Body of pancreas (tissue), 4 donors: ENCODE measurements around the gene MRE11. TPM values are rescaled to one million over a fixed set of nuclear protein-coding genes. Genes with fewer than 3 reads are reported as not detected.

Source experiments
- ATAC-seq: fragments of 150-250 bp; one replicate; pipeline ENCODE4 v1.9.1; 2016
- DNase-seq, 4 donors: peaks; one replicate each; pipeline ENCODE4 v3.0.0-alpha.2; 2019
- H3K27ac ChIP-seq, 4 donors: fragments of 200-600 bp; sonication (generic); 1 replicate in 3 of 4; 2 replicates in 1 of 4; pipeline versions ENCODE4 v1.5.1 to v1.6.1; 2016 to 2019; ENCODE audit warnings: mild to moderate bottlenecking in 1 of 4, mixed read lengths in 1 of 4, moderate library complexity in 1 of 4
- H3K27me3 ChIP-seq, 2 donors: fragments of 200-600 bp; sonication (generic); one replicate each; pipeline ENCODE4 v1.6.0; 2016; ENCODE audit warnings: mild to moderate bottlenecking in 1 of 2
- H3K36me3 ChIP-seq, 2 donors: fragments of 200-600 bp; sonication (generic); replicated peaks in 1 of 2; 2 replicates each; pipeline ENCODE4 v1.5.1; 2016; ENCODE audit warnings: low read depth in 2 of 2; ENCODE audit not compliant: insufficient read depth in 1 of 2
- H3K4me1 ChIP-seq: fragments of 200-600 bp; sonication (generic); one replicate; pipeline ENCODE4 v1.6.0; 2016
- H3K4me3 ChIP-seq, 2 donors: fragments of 200-600 bp; sonication (generic); 1 replicate in 1 of 2; 2 replicates in 1 of 2; pipeline ENCODE4 v1.5.1; 2016 to 2019
- H3K9me3 ChIP-seq, 3 donors: fragments of 200-600 bp; sonication (generic); 1 replicate in 2 of 3; 2 replicates in 1 of 3; pipeline ENCODE4 v1.5.1; 2016
- POLR2A ChIP-seq, 3 donors: fragments of 450-650 bp; IDR thresholded peaks; one replicate each; pipeline ENCODE4 v1.6.1; 2016; ENCODE audit warnings: antibody characterized with exemption in 3 of 3, mild to moderate bottlenecking in 2 of 3
- WGBS, 2 donors: methylation state at CpG; one replicate each; pipeline ENCODE4 v1.1.5; 2017; 5-methylcytosine and 5-hydroxymethylcytosine counted together
- intact Hi-C: fragments of 100-400 bp; cut with DNase I; formaldehyde crosslinking; loops from one replicate; pipeline ENCODE4 v1.15.1; 2023
- total RNA-seq, 2 donors: library from RNA; depleted of rRNA; stranded (reverse); fragments of >200 nt; gene quantifications; one replicate each; pipeline ENCODE4 v1.1.0, GENCODE V29; 2016
- TF ChIP-seq, protein P1 (sequence below), 7 experiments: fragments of 450-650 bp in 4 of 7; fragments of 200-600 bp in 3 of 7; sonication (generic) in 3 of 7; IDR thresholded peaks; one replicate each; pipeline ENCODE4 v1.5.1; 2016 to 2019; ENCODE audit warnings: antibody characterized with exemption in 7 of 7

MRE11 gene
- total RNA-seq, 2 donors from 2014 or later = 9.2 to 18.9 TPM

DNA sequence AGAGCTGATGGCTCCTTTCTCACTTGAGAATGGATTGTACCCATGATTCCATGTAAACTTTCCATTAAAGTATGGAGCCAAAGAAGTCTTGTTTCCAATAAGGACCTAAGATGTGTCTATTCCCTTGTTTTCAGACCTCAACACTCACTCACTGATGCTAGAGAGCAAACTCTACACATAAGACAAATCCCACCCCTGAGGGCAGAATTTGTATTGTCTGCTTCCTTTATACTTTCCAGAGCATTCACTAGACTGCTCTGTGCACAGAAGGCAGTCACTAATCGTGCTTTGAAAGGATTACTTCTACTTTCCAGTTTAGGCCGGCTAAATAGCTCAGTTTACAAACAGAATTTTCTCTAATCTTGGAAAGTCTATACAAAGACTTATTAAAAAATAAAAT is 6.5 kb upstream of the MRE11 start:
- H3K9me3 ChIP-seq = no peaks in the 10 kb centered on the region
- H3K4me1 ChIP-seq = no peaks in the 10 kb centered on the region
- intact Hi-C loops = loop anchor here (10.0 kb wide), 1 partner anchor 605 kb away; no protein-coding TSS in a partner anchor
- no peak for DNase-seq
- no peaks in the 10 kb centered on the region for H3K27me3 ChIP-seq
- ATAC-seq = no peak
- H3K27ac ChIP-seq = no peak overlapping the region
- peaks cover 5 to 20% of the 10 kb centered on the region in 2 donors for H3K36me3 ChIP-seq
- no peak overlapping the region for H3K4me3 ChIP-seq
- TF ChIP-seq, protein P1, sequence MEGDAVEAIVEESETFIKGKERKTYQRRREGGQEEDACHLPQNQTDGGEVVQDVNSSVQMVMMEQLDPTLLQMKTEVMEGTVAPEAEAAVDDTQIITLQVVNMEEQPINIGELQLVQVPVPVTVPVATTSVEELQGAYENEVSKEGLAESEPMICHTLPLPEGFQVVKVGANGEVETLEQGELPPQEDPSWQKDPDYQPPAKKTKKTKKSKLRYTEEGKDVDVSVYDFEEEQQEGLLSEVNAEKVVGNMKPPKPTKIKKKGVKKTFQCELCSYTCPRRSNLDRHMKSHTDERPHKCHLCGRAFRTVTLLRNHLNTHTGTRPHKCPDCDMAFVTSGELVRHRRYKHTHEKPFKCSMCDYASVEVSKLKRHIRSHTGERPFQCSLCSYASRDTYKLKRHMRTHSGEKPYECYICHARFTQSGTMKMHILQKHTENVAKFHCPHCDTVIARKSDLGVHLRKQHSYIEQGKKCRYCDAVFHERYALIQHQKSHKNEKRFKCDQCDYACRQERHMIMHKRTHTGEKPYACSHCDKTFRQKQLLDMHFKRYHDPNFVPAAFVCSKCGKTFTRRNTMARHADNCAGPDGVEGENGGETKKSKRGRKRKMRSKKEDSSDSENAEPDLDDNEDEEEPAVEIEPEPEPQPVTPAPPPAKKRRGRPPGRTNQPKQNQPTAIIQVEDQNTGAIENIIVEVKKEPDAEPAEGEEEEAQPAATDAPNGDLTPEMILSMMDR (IDR thresholded peaks at IDR 0.05) = no peak
- no peak for TF ChIP-seq POLR2A (IDR thresholded peaks at IDR 0.05)
- WGBS, 2 donors = 87 to 92% methylated on average over 2 of the region's 2 CpGs

DNA sequence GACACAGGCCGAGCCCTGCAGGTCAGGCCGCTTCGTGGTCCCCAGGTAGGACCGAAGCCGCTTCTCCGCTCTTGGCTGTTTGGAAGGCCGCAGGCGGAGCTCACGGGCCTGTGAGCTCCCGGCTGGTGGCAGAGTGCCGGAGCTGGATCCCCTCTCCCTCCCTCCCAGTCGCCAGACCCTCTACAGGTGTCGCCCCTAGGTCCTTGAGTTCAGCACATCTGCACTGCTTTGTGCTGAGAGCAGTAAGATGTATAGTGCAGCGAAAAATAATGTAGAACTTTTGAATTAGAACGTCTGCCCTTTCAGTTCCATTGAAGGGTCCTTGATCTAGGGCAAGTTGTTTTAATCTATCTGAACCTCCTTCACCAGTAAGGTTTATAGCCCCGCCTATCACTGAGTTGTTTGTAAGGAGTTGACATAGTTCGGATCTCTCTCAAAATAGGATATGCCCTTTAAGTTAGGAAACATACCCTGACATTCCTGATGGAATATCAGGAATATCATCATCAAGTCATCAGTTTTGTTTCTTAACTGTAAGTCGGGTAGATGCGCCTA is 559 bp upstream of the MRE11 start:
- TF ChIP-seq POLR2A (IDR thresholded peaks at IDR 0.05) = peak in 1 of 3 donors; percentile 0
- TF ChIP-seq, protein P1 (IDR thresholded peaks at IDR 0.05) = no peak
- Histone ChIP-seq H3K4me1 (peaks cover 21% of the 10 kb centered on the region), H3K36me3 (peaks cover 5 to 14% of the 10 kb centered on the region in 2 donors), H3K4me3 (peak overlapping the region; percentile 58 to 81), H3K9me3 (no peaks in the 10 kb centered on the region), H3K27me3 (no peaks in the 10 kb centered on the region), H3K27ac (peak overlapping the region; percentile 12 to 85 (median 71))
- ATAC-seq = peak; percentile 62
- intact Hi-C loops = no loop called here
- no peak for DNase-seq
- 1 to 6% methylated on average over 6 to 19 of the region's 19 CpGs for WGBS, 2 donors

DNA sequence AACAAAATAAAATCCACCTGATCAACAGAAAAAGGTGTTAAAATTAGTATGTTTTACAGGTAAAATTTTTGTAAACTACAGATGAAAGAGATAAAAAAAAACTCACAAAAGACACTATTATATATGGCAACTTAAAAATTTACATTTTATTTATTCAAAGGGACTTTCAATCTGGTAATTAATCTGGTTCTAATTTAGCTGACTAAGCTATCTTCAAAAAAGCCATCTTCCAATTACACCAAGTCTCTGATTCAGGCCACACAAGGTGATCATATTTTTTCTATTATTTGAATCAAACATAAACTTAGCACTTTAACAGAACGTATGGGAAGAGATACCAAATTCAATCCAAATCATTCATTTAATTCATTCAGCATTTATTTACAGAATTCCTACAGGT is 7.6 kb downstream of the MRE11 start:
- intact Hi-C loops = no loop called here
- H3K36me3 ChIP-seq = peaks cover 4 to 16% of the 10 kb centered on the region in 2 donors
- no peak overlapping the region for H3K4me3 ChIP-seq
- no peaks in the 10 kb centered on the region for H3K9me3 ChIP-seq
- no peaks in the 10 kb centered on the region for H3K4me1 ChIP-seq
- DNase-seq (no peak), ATAC-seq (no peak)
- TF ChIP-seq, protein P1 (IDR thresholded peaks at IDR 0.05) = no peak
- no peak for TF ChIP-seq POLR2A (IDR thresholded peaks at IDR 0.05)
- no peak overlapping the region for H3K27ac ChIP-seq
- H3K27me3 ChIP-seq = no peaks in the 10 kb centered on the region
- 76 to 86% methylated on average over 1 of the region's 1 CpG for WGBS, 2 donors

DNA sequence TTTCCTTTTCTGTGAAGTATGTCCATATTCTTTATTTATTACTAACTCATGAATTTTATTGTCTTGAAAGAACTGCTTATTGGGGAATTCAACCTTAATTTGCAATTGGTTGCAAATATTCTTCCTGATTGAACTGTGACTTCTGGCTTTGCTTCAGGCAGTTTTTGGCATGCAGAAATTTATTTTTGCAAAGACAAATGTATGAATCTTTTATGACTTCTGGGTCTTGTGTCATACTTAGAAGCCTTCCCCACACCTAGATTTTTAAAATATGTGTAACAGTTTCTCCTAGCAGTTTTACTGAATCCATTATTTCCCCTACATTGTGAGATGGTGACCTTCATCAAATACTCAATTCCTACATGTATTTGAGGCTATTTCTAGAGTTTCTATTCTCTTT is 12.3 kb downstream of the MRE11 start:
- TF ChIP-seq, protein P1 (IDR thresholded peaks at IDR 0.05) = no peak
- TF ChIP-seq POLR2A (IDR thresholded peaks at IDR 0.05) = no peak
- Histone ChIP-seq H3K9me3 (no peaks in the 10 kb centered on the region), H3K4me1 (no peaks in the 10 kb centered on the region), H3K27me3 (no peaks in the 10 kb centered on the region), H3K27ac (no peak overlapping the region), H3K36me3 (peaks cover 0 to 16% of the 10 kb centered on the region in 2 donors), H3K4me3 (no peak overlapping the region)
- intact Hi-C loops = no loop called here
- ATAC-seq (no peak), DNase-seq (no peak)

DNA sequence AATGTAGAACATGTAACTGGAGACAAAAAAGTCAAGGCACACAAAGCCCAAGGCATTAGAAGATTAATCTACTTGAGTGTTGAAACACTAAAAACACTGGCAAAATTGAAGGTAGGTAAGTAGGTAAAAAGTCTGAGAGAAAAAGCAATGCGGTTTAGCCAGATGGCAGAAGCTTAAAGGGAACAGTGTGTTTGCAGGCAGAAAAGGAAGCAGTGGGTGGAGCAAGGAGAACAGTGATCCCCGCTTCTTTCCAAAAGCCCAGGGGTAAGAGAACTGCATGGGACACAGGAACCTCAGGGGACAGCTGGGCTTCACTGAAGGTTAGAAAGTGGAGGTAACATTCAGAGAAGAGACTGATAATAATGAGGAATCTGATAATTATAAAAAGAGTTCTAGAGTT is 16.0 kb downstream of the MRE11 start:
- intact Hi-C loops = no loop called here
- no peak for TF ChIP-seq POLR2A (IDR thresholded peaks at IDR 0.05)
- TF ChIP-seq, protein P1 (IDR thresholded peaks at IDR 0.05) = no peak

More for the DNA sequence above, 16.0 kb downstream of the MRE11 start:
- DNase-seq = no peak
- H3K27me3 ChIP-seq = no peaks in the 10 kb centered on the region
- H3K9me3 ChIP-seq = no peaks in the 10 kb centered on the region
- H3K4me3 ChIP-seq = no peak overlapping the region
- H3K27ac ChIP-seq = no peak overlapping the region
- H3K36me3 ChIP-seq = peaks cover 0 to 6% of the 10 kb centered on the region in 2 donors
- H3K4me1 ChIP-seq = no peaks in the 10 kb centered on the region
- no peak for ATAC-seq
- 73 to 92% methylated on average over 2 of the region's 2 CpGs for WGBS, 2 donors
